Naive thymus-derived CD4-positive, alpha-beta T cell (primary cell): ENCODE results near the gene COL23A1. TPM values are rescaled to one million over a fixed set of nuclear protein-coding genes. Genes with fewer than 3 reads are reported as not detected.
A peak's percentile ranks its signal among the peaks of the same experiment; 100 is the strongest.
"Not testable (repeated sequence)": the region's sequence is repeated elsewhere in the genome, so short reads cannot be mapped to it uniquely, and the experiment has no call there.

Experiments
- ATAC-seq: fragments of 150-1000 bp; cut with Tn5 transposase; 2 replicates; pipeline ENCODE4 v1.10.0; 2021; ENCODE audit warnings: mild to moderate bottlenecking, moderate library complexity
- CTCF ChIA-PET: fragments of 350-600 bp; sonication (Branson Sonifier 250); formaldehyde crosslinking; loops from one replicate; lab custom pipeline; 2021; ENCODE audit warnings: antibody characterized with exemption; lab: Charles Lee
- POLR2A ChIA-PET: fragments of 350-600 bp; sonication (Branson Sonifier 250); formaldehyde crosslinking; loops from one replicate; lab custom pipeline; 2021; ENCODE audit warnings: antibody characterized with exemption, inconsistent platforms; lab: Charles Lee
- DNase-seq, 9 donors: peaks; one replicate each; pipeline versions ENCODE4 v3.0.0 to v3.0.0-alpha.2; 2020 to 2022; ENCODE audit warnings: mixed read lengths in 1 of 9
- H3K27ac ChIP-seq: one replicate; pipeline ENCODE4 v1.7.0; 2013; ENCODE audit warnings: mild to moderate bottlenecking, low read depth, low read length, moderate library complexity
- H3K27me3 ChIP-seq, 2 donors: one replicate each; pipeline ENCODE4 v1.7.0; 2013; ENCODE audit warnings: low read length in 2 of 2, mild to moderate bottlenecking in 2 of 2, moderate library complexity in 2 of 2; ENCODE audit not compliant: control insufficient read depth in 2 of 2, insufficient read depth in 2 of 2
- H3K36me3 ChIP-seq, 3 experiments: 1 replicate in 2 of 3; 2 replicates in 1 of 3; pipeline ENCODE4 v1.7.0; 2013; ENCODE audit warnings: low read length in 3 of 3, mild to moderate bottlenecking in 3 of 3, moderate library complexity in 1 of 3; ENCODE audit not compliant: insufficient read depth in 3 of 3, control insufficient read depth in 2 of 3
- H3K4me1 ChIP-seq, 2 donors: one replicate each; pipeline ENCODE4 v1.7.0; 2013; ENCODE audit warnings: low read length in 2 of 2, mild to moderate bottlenecking in 2 of 2, moderate library complexity in 1 of 2; ENCODE audit not compliant: control insufficient read depth in 2 of 2, insufficient read depth in 2 of 2
- H3K4me3 ChIP-seq: 2 replicates; pipeline ENCODE4 v1.7.0; 2013; ENCODE audit warnings: mild to moderate bottlenecking, low read length
- H3K9me3 ChIP-seq, 3 experiments: 1 replicate in 2 of 3; 2 replicates in 1 of 3; pipeline ENCODE4 v1.7.0; 2013; ENCODE audit warnings: low read length in 3 of 3; ENCODE audit not compliant: control insufficient read depth in 2 of 3
- H3K27ac Mint-ChIP-seq, 9 donors: one replicate each; pipeline ENCODE4 v1.8.0; 2020 to 2022; ENCODE audit warnings: mixed read lengths in 9 of 9, mild to moderate bottlenecking in 8 of 9, moderate library complexity in 5 of 9, inconsistent platforms in 2 of 9
- H3K27me3 Mint-ChIP-seq, 5 donors: one replicate each; pipeline ENCODE4 v1.8.0; 2021 to 2022; ENCODE audit warnings: mixed read lengths in 5 of 5, mild to moderate bottlenecking in 1 of 5
- H3K36me3 Mint-ChIP-seq, 5 donors: one replicate each; pipeline ENCODE4 v1.8.0; 2020 to 2022; ENCODE audit warnings: mixed read lengths in 5 of 5, mild to moderate bottlenecking in 3 of 5, inconsistent platforms in 1 of 5
- H3K4me1 Mint-ChIP-seq, 7 donors: one replicate each; pipeline ENCODE4 v1.8.0; 2020 to 2022; ENCODE audit warnings: mixed read lengths in 7 of 7, mild to moderate bottlenecking in 3 of 7, inconsistent platforms in 1 of 7
- H3K4me3 Mint-ChIP-seq, 10 donors: one replicate each; pipeline ENCODE4 v1.8.0; 2020 to 2022; ENCODE audit warnings: mild to moderate bottlenecking in 10 of 10, mixed read lengths in 10 of 10, moderate library complexity in 6 of 10, inconsistent platforms in 2 of 10
- H3K9me3 Mint-ChIP-seq, 11 donors: one replicate each; pipeline ENCODE4 v1.8.0; 2020 to 2022; ENCODE audit warnings: mixed read lengths in 11 of 11, mild to moderate bottlenecking in 4 of 11, inconsistent platforms in 1 of 11, moderate library complexity in 1 of 11
- intact Hi-C, 2 donors: fragments of 100-400 bp; cut with micrococcal nuclease; formaldehyde crosslinking; loops; one replicate each; pipeline ENCODE4 v1.15.1; 2023
- polyA plus RNA-seq, 2 donors: library from polyadenylated mRNA; unstranded; fragments of 300-500 nt; fragmentation: Illumina TruSeq; gene quantifications; one replicate each; pipeline ENCODE4 v1.2.3, GENCODE V29; 2021
- total RNA-seq, 6 experiments: library from RNA in 5 of 6; stranded (reverse) in 5 of 6; gene quantifications; 1 replicate in 5 of 6; 2 replicates in 1 of 6; pipeline ENCODE4 v1.2.3 and lab custom pipeline; 2021 to 2026

The COL23A1 gene
- total and polyA plus RNA-seq, 7 experiments from 2014 or later: 0.13 to 0.32 (median 0.22) TPM; not detected in 4

DNA sequence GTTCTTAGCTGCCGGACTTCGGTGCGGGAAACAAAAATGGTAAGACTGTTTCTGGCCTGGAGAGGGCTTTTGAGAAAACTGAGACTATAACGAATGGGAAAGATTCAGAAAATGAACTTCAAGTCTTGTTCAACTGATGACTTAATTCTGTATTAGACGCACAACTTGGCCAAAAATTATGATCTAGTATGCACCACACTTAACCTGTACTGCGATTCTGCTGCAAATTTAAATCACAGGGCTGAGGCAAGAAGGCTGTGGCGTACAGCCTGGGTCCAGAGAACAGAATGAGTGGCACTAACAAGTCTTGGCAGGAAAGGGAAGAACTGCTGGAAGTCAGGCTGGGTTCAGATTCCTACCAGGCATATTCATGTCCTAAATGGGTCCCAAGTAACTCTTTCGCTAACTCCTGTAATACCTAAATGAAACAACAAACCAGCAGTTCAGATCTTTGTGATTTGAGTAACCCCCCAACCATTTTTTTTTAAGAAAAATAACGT is 781 bp upstream of the COL23A1 start:
- Mint-ChIP-seq H3K9me3 (peaks cover 0 to 28% (median 15%) of the 10 kb centered on the region in 11 donors), H3K4me1 (peaks cover 0 to 13% (median 7%) of the 10 kb centered on the region in 7 donors), H3K4me3 (peak overlapping the region; percentile 73 to 91 (median 84)), H3K36me3 (peaks cover 4 to 21% (median 16%) of the 10 kb centered on the region in 5 donors), H3K27ac (no peak overlapping the region), H3K27me3 (peaks cover 42 to 58% (median 48%) of the 10 kb centered on the region in 5 donors)
- ATAC-seq (no peak), DNase-seq (no peak)
- no peaks in the 10 kb centered on the region for H3K4me1 ChIP-seq
- H3K27me3 ChIP-seq: peaks cover 0 to 5% of the 10 kb centered on the region in 2 donors
- peaks cover 0 to 11% (median 9%) of the 10 kb centered on the region in 3 experiments for H3K9me3 ChIP-seq
- CTCF ChIA-PET: no interaction called here
- intact Hi-C loops: loop anchor here (1.0 to 2.0 kb wide), 3 partner anchors 36 to 356 kb away; partner anchors contain the start of gene CLK4 (in 1 of the 2)
- no peak overlapping the region for H3K4me3 ChIP-seq
- H3K36me3 ChIP-seq: no peaks in the 10 kb centered on the region
- no peak overlapping the region for H3K27ac ChIP-seq
- POLR2A ChIA-PET: no interaction called here

GRCh38 chr5:178589180-178590140 is 733 bp downstream of the COL23A1 start:
- Histone ChIP-seq H3K4me3 (no peak overlapping the region), H3K36me3 (no peaks in the 10 kb centered on the region), H3K9me3 (peaks cover 0 to 5% (median 2%) of the 10 kb centered on the region in 3 experiments), H3K4me1 (no peaks in the 10 kb centered on the region), H3K27me3 (peaks cover 0 to 5% of the 10 kb centered on the region in 2 donors), H3K27ac (no peak overlapping the region)
- POLR2A ChIA-PET: interaction anchor here (0.6 to 0.7 kb wide), 2 partner anchors 170 to 394 kb away, joined by 4 to 5 read pairs; no protein-coding TSS in a partner anchor
- Mint-ChIP-seq H3K36me3 (peaks cover 2 to 7% (median 7%) of the 10 kb centered on the region in 5 donors), H3K4me1 (peaks cover 0 to 13% (median 7%) of the 10 kb centered on the region in 7 donors), H3K27me3 (peaks cover 50 to 58% (median 53%) of the 10 kb centered on the region in 5 donors), H3K9me3 (peaks cover 0 to 13% (median 7%) of the 10 kb centered on the region in 11 donors), H3K4me3 (peak overlapping the region; percentile 40 to 86 (median 62)), H3K27ac (no peak overlapping the region)
- peak in 4 of 9 donors; percentile 2 to 19 (median 16) for DNase-seq
- CTCF ChIA-PET: no interaction called here
- peak; percentile 36 for ATAC-seq
- intact Hi-C loops: loop anchor here (1.0 to 2.0 kb wide), 3 partner anchors 37 to 355 kb away; partner anchors contain the start of gene CLK4 (in 1 of the 2)

DNA sequence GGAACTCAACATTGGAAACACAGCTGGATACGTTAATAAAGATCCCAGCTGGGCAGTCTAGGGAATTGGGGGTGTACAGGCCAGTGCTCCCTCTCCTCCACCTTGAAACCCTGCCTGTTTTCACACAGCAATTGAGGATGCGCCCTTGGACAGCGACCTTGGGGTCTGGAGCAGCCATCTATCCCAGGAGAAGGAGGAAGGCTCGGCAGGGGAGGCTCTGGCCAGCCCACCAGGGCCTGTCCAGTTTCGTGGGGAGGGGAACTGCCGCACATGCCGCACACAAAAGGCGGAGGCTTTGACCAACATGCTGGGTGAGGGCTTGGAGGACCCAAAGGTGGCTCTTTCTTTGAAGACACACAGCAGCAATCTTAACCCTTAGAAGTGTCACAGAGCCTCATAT is 1.4 kb downstream of the COL23A1 start:
- ATAC-seq (no peak), DNase-seq (no peak)
- Mint-ChIP-seq H3K36me3 (peaks cover 0 to 4% (median under 1%) of the 10 kb centered on the region in 5 donors), H3K9me3 (peaks cover 0 to 6% (median under 1%) of the 10 kb centered on the region in 11 donors), H3K4me1 (peaks cover 0 to 13% (median 7%) of the 10 kb centered on the region in 7 donors), H3K27me3 (peaks cover 50 to 58% (median 53%) of the 10 kb centered on the region in 5 donors), H3K4me3 (peak overlapping the region in 9 of 10 donors; percentile 40 to 86 (median 59)), H3K27ac (no peak overlapping the region)
- intact Hi-C loops: no loop called here
- no peaks in the 10 kb centered on the region for H3K4me1 ChIP-seq
- no peaks in the 10 kb centered on the region for H3K36me3 ChIP-seq
- ChIA-PET CTCF (no interaction called here), POLR2A (interaction anchor here (0.6 kb wide), 1 partner anchor 393 kb away, joined by 5 read pairs; no protein-coding TSS in a partner anchor)
- H3K4me3 ChIP-seq: no peak overlapping the region
- H3K9me3 ChIP-seq: no peaks in the 10 kb centered on the region
- peaks cover 0 to 5% of the 10 kb centered on the region in 2 donors for H3K27me3 ChIP-seq
- H3K27ac ChIP-seq: no peak overlapping the region

DNA sequence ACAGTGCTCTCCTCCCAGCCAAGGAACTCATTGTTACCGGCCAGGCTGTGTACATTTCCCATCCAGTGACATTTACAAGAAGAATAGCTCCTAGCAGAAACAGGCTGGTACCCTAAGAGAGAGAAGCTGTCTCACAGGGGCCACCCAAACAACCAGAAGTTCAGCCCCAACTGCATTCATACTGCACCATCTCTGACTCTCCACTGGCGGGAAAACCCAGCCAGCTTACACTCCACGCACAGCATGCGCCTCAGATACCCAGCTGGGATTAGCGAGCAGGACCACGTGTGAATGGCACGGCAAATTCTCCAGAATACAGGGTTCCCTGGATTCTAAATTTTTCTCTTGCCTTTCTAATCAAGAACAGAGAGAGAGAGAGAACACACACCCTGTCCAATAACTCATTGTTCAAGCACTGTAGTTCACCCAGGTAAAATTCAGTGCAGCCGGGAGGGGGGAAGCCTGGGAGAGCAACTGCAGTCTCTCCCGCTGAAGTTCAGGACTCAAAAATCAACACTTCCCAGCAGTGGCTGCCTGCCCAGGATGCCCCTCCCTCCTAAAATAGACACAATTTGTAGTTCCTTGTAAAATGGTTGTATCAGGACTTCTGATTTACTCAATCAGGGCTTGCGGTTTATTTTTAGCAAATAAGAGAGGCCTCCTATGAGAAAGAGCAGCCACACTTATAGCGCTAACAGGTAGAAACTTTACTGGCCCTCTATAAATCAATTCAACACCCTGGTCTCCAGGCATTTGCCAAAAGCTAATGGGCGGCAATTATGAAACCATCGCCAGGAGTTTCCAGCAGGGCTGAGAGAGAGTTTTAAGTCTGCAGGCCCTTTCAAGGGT is 2.2 kb downstream of the COL23A1 start:
- H3K9me3 ChIP-seq: no peaks in the 10 kb centered on the region
- ChIA-PET CTCF (no interaction called here), POLR2A (no interaction called here)
- Mint-ChIP-seq H3K36me3 (peaks cover 0 to 4% (median 0%) of the 10 kb centered on the region in 5 donors), H3K27ac (no peak overlapping the region), H3K27me3 (peaks cover 50 to 58% (median 55%) of the 10 kb centered on the region in 5 donors), H3K4me3 (peak overlapping the region in 7 of 10 donors; percentile 36 to 86 (median 50)), H3K9me3 (peaks cover 0 to 3% (median 0%) of the 10 kb centered on the region in 11 donors), H3K4me1 (peaks cover 0 to 13% (median 7%) of the 10 kb centered on the region in 7 donors)
- H3K27me3 ChIP-seq: peaks cover 0 to 5% of the 10 kb centered on the region in 2 donors
- no peak overlapping the region for H3K27ac ChIP-seq
- ATAC-seq (no peak), DNase-seq (no peak)
- H3K36me3 ChIP-seq: no peaks in the 10 kb centered on the region
- no peak overlapping the region for H3K4me3 ChIP-seq
- H3K4me1 ChIP-seq: no peaks in the 10 kb centered on the region
- intact Hi-C loops: no loop called here

DNA sequence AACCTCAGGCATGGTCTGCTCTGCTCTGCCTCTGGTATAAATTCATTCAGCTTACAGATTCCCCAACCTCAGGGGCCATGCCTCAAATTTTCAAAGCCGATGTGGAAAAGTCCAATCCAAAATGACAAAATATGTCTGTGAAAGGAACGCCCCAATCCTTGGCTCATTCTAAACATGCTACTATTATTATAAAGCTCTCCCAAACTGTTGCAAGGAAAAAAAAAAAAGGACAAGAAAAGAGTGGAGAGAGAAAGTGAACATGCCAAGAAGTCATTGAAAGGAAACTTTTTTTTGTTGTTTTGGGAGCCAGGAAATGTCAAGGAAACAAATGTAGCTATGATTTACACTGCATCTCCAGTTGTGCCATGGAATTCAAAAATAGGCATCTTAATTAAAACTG is 3.8 kb downstream of the COL23A1 start:
- ChIA-PET POLR2A (no interaction called here), CTCF (interaction anchor here (0.6 kb wide), 2 partner anchors 90 to 123 kb away, joined by 3 read pairs; no protein-coding TSS in a partner anchor)
- Histone ChIP-seq H3K4me1 (no peaks in the 10 kb centered on the region), H3K4me3 (no peak overlapping the region), H3K27ac (no peak overlapping the region), H3K27me3 (peaks cover 0 to under 1% of the 10 kb centered on the region in 2 donors), H3K9me3 (no peaks in the 10 kb centered on the region), H3K36me3 (no peaks in the 10 kb centered on the region)
- Mint-ChIP-seq H3K27me3 (peaks cover 47 to 55% (median 54%) of the 10 kb centered on the region in 5 donors), H3K4me1 (peaks cover 0 to 10% (median 7%) of the 10 kb centered on the region in 7 donors), H3K36me3 (peaks cover 0 to 4% (median 0%) of the 10 kb centered on the region in 5 donors), H3K9me3 (peaks cover 0 to 3% (median 0%) of the 10 kb centered on the region in 11 donors), H3K4me3 (no peak overlapping the region), H3K27ac (no peak overlapping the region)
- intact Hi-C loops: no loop called here
- no peak for DNase-seq
- no peak for ATAC-seq

- CTCF ChIA-PET, H3K27ac ChIP-seq, H3K36me3 ChIP-seq, intact Hi-C loops, H3K27ac Mint-ChIP-seq, H3K4me3 ChIP-seq, POLR2A ChIA-PET, H3K4me1 ChIP-seq, H3K9me3 ChIP-seq, H3K4me3 Mint-ChIP-seq, H3K36me3 Mint-ChIP-seq, H3K9me3 Mint-ChIP-seq, H3K27me3 ChIP-seq, H3K4me1 Mint-ChIP-seq: not testable (repeated sequence)
- peaks cover 37 to 50% (median 45%) of the 10 kb centered on the region in 5 donors for H3K27me3 Mint-ChIP-seq
- ATAC-seq (peak; percentile 83), DNase-seq (peak in 4 of 9 donors; percentile 12 to 47 (median 24))
These were observed 4.8 kb downstream of the COL23A1 start for GRCh38 chr5:178585421-178585820.
